CD4-positive, alpha-beta T cell treated with Interleukin-10 for 1 hour (primary cell): ENCODE measurements around the gene LIMCH1.
"Not testable (repeated sequence)": the region's sequence is repeated elsewhere in the genome, so short reads cannot be mapped to it uniquely, and the experiment has no call there.

Source experiments
- DNase-seq: peaks from one replicate; pipeline ENCODE4 v3.0.0-alpha.2; 2020

Gene LIMCH1

DNA sequence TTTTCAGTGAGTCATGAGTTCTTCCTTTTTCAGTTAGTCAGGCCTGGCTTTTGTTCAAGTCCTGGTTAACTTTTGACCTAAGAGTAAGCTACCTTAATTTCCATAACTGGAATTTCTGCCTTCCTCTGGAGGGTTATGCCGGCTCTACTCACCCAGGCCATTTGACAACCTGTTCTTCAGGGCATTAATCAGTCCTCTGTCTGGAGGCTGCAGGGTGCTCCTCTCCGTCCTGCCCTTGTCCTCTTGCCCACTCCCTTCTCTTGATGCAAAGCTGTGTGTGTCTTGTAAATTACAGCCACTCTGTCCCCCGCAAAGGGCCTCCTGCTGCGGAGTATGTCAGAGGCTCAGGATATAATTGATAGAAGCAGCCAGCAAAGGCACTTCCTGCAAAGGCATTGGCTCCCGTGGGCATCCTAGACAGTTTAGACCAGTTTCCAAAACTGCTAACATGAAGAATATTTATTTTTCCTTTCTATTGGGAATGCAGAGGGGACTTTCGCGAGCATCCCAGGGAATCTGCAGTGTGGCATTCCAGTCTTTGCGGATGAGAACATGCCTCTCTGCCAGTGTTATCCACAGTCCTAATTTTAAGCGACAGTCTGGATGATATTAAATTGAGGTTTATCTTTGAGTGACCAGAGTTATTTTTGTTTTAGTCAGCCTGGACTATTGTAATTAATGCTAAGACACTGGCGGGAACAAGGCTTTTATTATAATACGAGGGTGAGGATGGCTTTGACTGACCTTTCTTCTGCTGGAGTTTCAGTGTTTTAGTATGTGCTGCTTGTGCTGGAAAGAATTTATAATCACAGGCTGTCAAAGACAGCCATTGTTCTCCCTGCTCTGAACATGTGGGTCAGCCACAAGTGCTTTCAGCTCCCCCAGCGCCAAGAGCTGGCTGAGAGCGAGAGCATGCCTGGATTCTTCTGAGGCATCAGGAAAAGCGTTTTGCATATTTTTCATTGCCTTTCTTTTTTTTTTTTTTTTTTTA is 74.2 kb downstream of the LIMCH1 start:
- DNase-seq, result no peak

GRCh38 chr4:41613386-41613785 is 75.4 kb downstream of the LIMCH1 start:
- no peak for DNase-seq

- no peak for DNase-seq
These were observed 75.9 kb downstream of the LIMCH1 start for GRCh38 chr4:41613821-41614220.

DNA sequence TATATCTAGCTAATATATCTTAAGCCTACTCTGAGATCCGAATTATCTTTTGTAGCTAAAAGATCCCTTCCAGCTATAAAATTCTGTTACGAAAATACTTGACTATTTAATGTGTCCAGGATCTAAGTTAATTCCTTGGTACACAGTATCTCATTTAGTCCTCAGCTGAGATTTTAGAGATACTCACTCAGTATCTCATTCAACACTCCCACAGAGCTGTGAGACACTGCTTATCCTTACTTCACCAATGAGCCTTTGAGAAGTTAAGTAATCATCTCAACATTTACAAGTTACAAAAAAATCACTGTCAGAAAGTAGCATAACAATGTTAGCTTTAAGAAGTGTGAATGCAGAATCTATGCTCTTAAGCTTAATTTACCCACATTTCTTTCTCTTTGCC is 76.6 kb downstream of the LIMCH1 start:
- DNase-seq, result no peak

DNA sequence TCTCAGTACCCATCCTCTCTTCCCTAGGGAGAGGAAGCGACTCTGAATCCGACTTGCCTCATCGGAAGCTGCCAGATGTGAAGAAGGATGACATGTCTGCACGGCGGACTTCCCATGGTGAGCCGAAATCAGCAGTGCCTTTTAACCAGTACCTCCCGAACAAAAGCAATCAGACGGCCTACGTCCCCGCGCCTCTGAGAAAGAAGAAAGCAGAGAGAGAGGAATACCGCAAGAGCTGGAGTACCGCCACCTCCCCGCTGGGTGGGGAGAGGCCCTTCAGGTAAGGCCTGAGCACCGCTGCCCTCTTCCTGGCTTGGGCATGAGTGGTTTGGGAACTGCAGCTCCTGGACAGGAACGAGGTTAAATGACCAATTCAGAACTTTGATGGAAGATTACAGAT is 81.2 kb downstream of the LIMCH1 start:
- no peak for DNase-seq

- DNase-seq, result no peak
These were observed 82.8 kb downstream of the LIMCH1 start for GRCh38 chr4:41620594-41621256.

DNA sequence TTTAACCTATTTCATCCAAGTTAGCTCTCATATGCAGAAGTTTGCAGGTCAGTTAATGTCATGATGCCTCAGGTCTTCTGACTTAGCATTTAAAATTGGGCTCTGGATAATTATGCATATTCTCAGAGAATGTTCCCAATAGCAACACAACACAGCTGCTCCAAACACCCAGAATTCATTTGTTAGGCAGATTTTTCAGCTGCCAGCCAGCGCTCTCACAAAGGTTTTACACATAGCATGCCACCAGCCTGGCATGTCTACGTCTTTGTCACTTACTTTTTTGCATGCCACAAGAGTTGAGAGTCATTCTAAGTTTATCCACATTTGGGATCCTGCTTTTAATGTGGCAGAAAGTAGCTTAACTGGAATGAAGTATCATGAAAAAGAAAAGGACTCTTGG is 84.8 kb downstream of the LIMCH1 start:
- no peak for DNase-seq

DNA sequence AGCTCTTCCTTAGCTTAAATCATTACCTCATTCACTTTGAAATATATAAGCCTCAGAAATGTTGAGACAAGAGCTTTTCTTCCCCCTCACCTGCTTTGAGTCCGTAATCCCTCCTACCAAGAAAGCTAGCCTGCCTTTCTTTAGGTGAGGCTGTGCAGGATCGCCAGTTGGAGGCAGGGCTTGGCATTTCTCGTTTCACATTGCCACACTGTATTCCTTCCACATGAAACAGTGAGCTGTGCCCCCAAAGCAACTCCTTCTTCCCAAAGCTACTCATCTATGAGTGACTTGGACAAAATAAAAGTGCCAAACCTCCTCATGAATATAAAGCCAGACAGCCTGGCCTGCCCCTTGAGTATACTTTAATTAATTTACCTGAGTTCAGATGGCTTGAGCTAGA is 86.8 kb downstream of the LIMCH1 start:
- DNase-seq, result no peak

GRCh38 chr4:41625531-41625930 is 87.6 kb downstream of the LIMCH1 start:
- no peak for DNase-seq

DNA sequence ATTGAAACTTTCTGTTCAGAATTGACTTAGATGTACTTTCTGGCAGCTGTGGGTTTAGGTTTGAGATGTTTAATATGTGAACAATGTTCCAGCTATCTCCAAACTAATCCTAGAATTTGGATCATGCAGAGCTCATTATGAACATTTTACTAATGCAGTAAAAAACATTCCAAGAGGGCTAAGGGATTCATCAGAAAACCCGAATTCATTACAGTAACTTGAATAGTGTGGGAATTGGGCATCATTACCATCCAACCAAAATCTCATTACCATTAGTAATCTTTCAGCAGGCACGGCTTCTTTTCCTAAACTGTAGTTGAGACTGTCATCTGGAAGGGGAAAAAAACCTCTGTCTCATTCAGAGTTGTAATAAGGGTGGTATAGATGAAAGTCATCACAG is 91.0 kb downstream of the LIMCH1 start:
- DNase-seq, result no peak

GRCh38 chr4:41631523-41631922 is 93.6 kb downstream of the LIMCH1 start:
- DNase-seq, result no peak

DNA sequence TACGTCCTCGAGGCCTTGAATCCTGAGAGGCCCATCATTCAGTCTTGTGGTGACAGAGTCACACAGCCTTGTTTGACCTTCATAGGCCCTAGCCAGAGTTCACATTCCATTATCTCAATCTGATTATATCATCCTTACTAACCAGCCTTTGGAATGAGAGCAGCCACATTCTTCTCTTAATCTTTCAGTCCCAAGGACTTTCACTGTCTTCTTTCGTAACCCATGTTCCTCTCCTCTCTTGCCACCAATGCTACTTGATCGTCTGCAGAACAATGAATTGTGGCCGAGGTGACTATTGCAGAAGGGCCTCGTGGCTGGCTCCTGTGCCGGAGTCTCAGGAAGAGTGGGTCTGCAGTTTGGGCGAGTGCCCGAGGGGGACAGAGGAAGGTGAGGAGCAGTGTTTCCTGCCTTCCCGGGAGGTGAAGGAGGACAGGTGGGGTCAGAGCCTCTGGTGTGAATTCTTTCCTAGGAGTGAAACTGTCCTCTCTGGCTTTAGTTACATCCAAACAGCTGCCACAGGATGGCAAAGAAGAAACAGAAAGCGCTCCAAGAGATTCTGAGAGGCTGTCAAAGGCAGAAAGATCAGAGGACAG is 94.6 kb downstream of the LIMCH1 start:
- no peak for DNase-seq

GRCh38 chr4:41633321-41633720 is 95.4 kb downstream of the LIMCH1 start:
- DNase-seq, result no peak

DNA sequence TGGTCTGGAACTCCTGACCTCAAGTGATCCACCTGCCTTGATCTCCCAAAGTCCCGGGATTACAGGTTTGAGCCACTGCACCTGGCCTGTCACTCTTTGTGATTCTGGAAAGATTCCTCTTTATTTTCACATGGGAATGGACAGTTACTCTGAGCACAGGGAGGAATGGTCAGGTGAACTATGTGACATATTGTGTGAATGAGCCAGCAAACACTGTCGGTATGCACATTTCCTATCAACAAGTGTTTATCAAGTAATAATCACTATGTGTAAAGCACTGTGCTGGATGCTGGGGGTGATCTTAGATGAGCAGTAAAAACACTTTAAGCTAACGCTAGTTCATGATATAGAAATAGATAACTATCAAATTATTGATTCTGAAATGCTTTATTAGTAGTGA is 97.5 kb downstream of the LIMCH1 start:
- no peak for DNase-seq

GRCh38 chr4:41638203-41638602 is 100.2 kb downstream of the LIMCH1 start:
- DNase-seq, result no peak

- no peak for DNase-seq
These were observed 100.9 kb downstream of the LIMCH1 start for GRCh38 chr4:41638866-41639265.

- DNase-seq, result no peak
These were observed 101.3 kb downstream of the LIMCH1 start for GRCh38 chr4:41639291-41639690.

DNA sequence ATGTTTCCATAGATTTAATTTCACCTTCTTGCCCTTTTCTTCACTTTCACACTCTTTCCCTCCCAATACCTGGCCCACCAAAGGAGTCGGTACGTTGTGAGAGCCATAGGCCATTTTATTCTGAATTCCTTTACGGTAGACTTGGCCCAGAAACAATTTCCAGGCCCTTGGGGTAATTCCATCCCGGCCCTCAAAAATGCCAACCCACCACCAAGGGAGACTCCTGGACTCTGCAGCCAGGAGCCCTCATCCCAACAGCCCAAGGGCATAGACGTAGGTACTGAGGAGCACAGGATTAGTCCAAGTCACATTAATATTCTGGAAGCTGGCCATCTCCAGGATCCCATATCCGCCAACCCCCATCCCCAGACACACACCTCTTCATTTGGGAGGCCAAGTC is 102.9 kb downstream of the LIMCH1 start:
- DNase-seq, result no peak

- DNase-seq, result not testable (repeated sequence)
These were observed 104.8 kb downstream of the LIMCH1 start for GRCh38 chr4:41642746-41643145.

DNA sequence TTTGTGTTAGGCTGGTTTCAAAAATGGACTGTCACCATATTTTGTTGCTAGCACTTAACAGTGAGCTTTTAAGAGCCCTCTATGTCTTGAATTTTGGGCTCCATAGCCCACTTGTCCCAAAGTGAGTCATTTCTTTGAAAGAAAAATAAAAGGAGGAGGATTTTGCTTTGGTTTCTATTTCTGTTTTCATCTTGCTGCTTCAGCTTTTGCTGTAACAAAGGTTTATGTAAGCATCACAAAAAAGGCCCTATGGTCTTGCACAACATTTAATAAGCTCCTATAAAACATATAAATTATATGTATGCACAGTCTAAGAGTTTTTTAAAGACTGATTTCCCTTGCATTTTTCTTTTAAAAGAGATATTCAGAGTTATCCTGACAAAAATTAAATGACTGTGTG is 105.4 kb downstream of the LIMCH1 start:
- DNase-seq, result no peak

DNA sequence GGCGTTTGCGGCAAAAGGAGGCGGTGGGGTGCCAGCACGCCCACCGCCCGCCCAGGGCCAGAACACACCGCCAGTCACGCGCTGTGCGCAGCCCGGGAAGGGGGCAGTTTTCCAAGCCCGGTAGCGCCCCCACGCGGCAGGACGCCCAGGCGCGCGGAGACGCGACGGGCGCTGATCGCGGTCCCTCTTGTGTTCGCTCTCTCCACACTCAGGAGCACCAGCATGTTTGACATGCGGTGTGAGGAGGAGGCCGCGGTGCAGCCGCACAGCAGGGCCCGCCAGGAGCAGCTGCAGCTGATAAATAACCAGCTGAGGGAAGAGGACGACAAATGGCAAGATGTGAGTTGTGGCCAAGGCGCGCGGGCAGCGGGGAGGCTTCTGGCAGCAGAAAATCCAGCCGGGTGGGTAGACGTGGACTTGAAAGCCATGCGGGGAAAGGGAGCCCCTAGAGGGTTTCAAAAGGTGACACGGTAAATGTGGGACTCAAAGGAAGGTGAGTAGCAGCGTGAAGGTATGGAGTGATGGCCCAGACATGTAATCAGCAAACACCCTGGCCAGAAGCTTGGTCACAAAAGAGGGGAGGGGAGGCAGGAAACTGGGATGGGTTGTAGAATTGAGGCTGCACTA is 106.4 kb downstream of the LIMCH1 start:
- no peak for DNase-seq

- DNase-seq, result no peak
These were observed 106.9 kb downstream of the LIMCH1 start for GRCh38 chr4:41644915-41645295.

DNA sequence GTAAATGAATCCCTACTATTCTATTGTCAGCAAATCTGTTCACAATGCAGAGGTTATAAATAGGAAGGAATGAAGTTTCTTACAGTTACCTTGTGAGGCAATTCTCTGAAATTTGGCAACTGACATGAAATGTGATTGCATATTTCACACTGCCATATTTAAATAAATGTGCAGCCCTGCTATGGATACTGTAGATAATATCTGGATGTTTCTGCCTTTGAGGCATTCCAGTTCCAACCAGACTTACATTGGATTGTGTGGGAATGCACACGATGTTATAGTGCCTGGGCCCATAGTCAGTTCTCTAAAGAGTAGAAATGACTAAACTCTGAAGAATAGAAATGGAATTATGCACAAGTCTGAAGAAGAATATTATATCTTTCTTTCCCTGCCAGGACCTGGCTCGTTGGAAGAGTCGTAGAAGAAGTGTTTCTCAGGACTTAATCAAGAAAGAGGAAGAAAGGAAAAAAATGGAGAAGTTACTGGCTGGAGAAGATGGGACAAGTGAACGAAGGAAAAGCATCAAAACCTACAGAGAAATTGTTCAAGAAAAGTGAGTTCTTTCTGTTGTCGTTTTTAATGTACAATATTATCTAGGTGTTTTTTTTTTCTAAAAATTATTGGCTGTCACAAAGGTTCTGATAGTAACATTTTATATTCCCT is 107.9 kb downstream of the LIMCH1 start:
- no peak for DNase-seq
